Suppressor macrophage (primary cell): Measurements from ENCODE around the gene FAAP100.
"Not testable (repeated sequence)": the region's sequence is repeated elsewhere in the genome, so short reads cannot be mapped to it uniquely, and the experiment has no call there.

ENCODE experiments used
- DNase-seq, 4 experiments: peaks; one replicate each; pipeline ENCODE4 v3.0.0-alpha.2; 2020 to 2022
- total RNA-seq, 17 experiments: gene quantifications; one replicate each; lab custom pipeline; 2026; ENCODE audit warnings: mixed read lengths in 6 of 17, inconsistent platforms in 3 of 17; lab: John Stamatoyannopoulos, UW

The FAAP100 gene
- 14.1 to 78.7 (median 40.6) reads per million in 17 experiments for total RNA-seq

- DNase-seq, result peak; percentile 87 to 96 (median 92)
Measured at GRCh38 chr17:81552244-81553017, at the start of gene FAAP100. TSS of gene FAAP100 (minus strand) at chr17:81552353. CDS start at chr17:81552330, 23 bp downstream.

GRCh38 chr17:81601525-81602120 is 49.5 kb upstream of the FAAP100 start:
- DNase-seq, result peak; percentile 62 to 82 (median 75)

GRCh38 chr17:81599719-81600486 is 47.8 kb upstream of the FAAP100 start:
- DNase-seq, result no peak

- no peak for DNase-seq
Measured at GRCh38 chr17:81593105-81593871, 41.1 kb upstream of the FAAP100 start.

GRCh38 chr17:81591971-81592370 is 39.8 kb upstream of the FAAP100 start:
- DNase-seq, result no peak

GRCh38 chr17:81590121-81590520 is 38.0 kb upstream of the FAAP100 start:
- no peak for DNase-seq

GRCh38 chr17:81589612-81590011 is 37.5 kb upstream of the FAAP100 start:
- no peak for DNase-seq

GRCh38 chr17:81586096-81586495 is 33.9 kb upstream of the FAAP100 start:
- no peak for DNase-seq

- not testable (repeated sequence) for DNase-seq
Measured at GRCh38 chr17:81584771-81585170, 32.6 kb upstream of the FAAP100 start.

- no peak for DNase-seq
Measured at GRCh38 chr17:81583589-81584342, 31.6 kb upstream of the FAAP100 start.

- DNase-seq, result no peak
Measured at GRCh38 chr17:81582749-81583148, 30.6 kb upstream of the FAAP100 start.

GRCh38 chr17:81582341-81582740 is 30.2 kb upstream of the FAAP100 start:
- DNase-seq, result no peak

GRCh38 chr17:81581758-81582157 is 29.6 kb upstream of the FAAP100 start:
- DNase-seq, result no peak

- DNase-seq, result no peak
Measured at GRCh38 chr17:81580481-81580880, 28.3 kb upstream of the FAAP100 start.

- no peak for DNase-seq
Measured at GRCh38 chr17:81579821-81580321, 27.7 kb upstream of the FAAP100 start.

GRCh38 chr17:81579298-81579697 is 27.1 kb upstream of the FAAP100 start:
- no peak for DNase-seq

GRCh38 chr17:81578561-81579225 is 26.5 kb upstream of the FAAP100 start:
- DNase-seq, result no peak

GRCh38 chr17:81578038-81578441 is 25.9 kb upstream of the FAAP100 start:
- no peak for DNase-seq

GRCh38 chr17:81577278-81578000 is 25.3 kb upstream of the FAAP100 start:
- DNase-seq, result peak; percentile 64 to 78 (median 74)

GRCh38 chr17:81576621-81577277 is 24.6 kb upstream of the FAAP100 start:
- DNase-seq, result no peak
